H9 (cell line): ENCODE measurements around the gene SCARF1. TPM values are rescaled to one million over a fixed set of nuclear protein-coding genes. Genes with fewer than 3 reads are reported as not detected.

Experiments
- DNase-seq: peaks from one replicate; pipeline ENCODE4 v3.0.0-alpha.2; 2017
- H2AFZ ChIP-seq: one replicate; pipeline ENCODE4 v1.6.1; 2013; ENCODE audit warnings: mild to moderate bottlenecking, low read length, control low read depth, moderate library complexity
- H2AK5ac ChIP-seq: 2 replicates; pipeline ENCODE4 v1.6.1; 2013; ENCODE audit warnings: low read length, control low read depth, mixed read lengths; ENCODE audit not compliant: insufficient read length
- H2BK120ac ChIP-seq: one replicate; pipeline ENCODE4 v1.6.1; 2013; ENCODE audit warnings: low read depth, mild to moderate bottlenecking, low read length, control low read depth, inconsistent platforms; ENCODE audit not compliant: poor library complexity, severe bottlenecking
- H2BK12ac ChIP-seq: 2 replicates; pipeline ENCODE4 v1.6.1; 2013; ENCODE audit warnings: low read length, control low read depth, mixed read lengths, low read depth; ENCODE audit not compliant: insufficient read length
- H2BK15ac ChIP-seq: 2 replicates; pipeline ENCODE4 v1.6.1; 2013; ENCODE audit warnings: low read depth, low read length, control low read depth
- H2BK20ac ChIP-seq: one replicate; pipeline ENCODE4 v1.6.1; 2013; ENCODE audit warnings: low read depth, mild to moderate bottlenecking, low read length, control low read depth, inconsistent platforms; ENCODE audit not compliant: poor library complexity, severe bottlenecking
- H2BK5ac ChIP-seq: 2 replicates; pipeline ENCODE4 v1.6.1; 2013; ENCODE audit warnings: low read length, control low read depth, mixed read lengths; ENCODE audit not compliant: insufficient read length
- H3K14ac ChIP-seq: 2 replicates; pipeline ENCODE4 v1.6.1; 2013; ENCODE audit warnings: low read length, control low read depth; ENCODE audit not compliant: insufficient read depth
- H3K18ac ChIP-seq: 2 replicates; pipeline ENCODE4 v1.6.1; 2013; ENCODE audit warnings: low read depth, mild to moderate bottlenecking, mixed read lengths, low read length, control low read depth; ENCODE audit not compliant: insufficient read length
- H3K23ac ChIP-seq: 2 replicates; pipeline ENCODE4 v1.6.1; 2013; ENCODE audit warnings: low read length, control low read depth, mixed read lengths, low read depth; ENCODE audit not compliant: insufficient read length
- H3K23me2 ChIP-seq: 2 replicates; pipeline ENCODE4 v1.6.1; 2013; ENCODE audit warnings: low read depth, mild to moderate bottlenecking, mixed read lengths, low read length, control low read depth; ENCODE audit not compliant: insufficient read length, poor library complexity, severe bottlenecking
- H3K27ac ChIP-seq: 2 replicates; pipeline ENCODE4 v1.5.1; 2013; ENCODE audit warnings: low read length, control low read depth, mixed read lengths, low read depth; ENCODE audit not compliant: insufficient read length
- H3K27me3 ChIP-seq: 2 replicates; pipeline ENCODE4 v1.6.1; 2013; ENCODE audit warnings: low read length, control low read depth, inconsistent platforms; ENCODE audit not compliant: insufficient read depth
- H3K4ac ChIP-seq: 2 replicates; pipeline ENCODE4 v1.6.1; 2013; ENCODE audit warnings: low read depth, mild to moderate bottlenecking, control low read depth, inconsistent platforms, low read length, moderate library complexity
- H3K4me1 ChIP-seq: 2 replicates; pipeline ENCODE4 v1.6.1; 2013; ENCODE audit warnings: low read length, control low read depth, inconsistent platforms; ENCODE audit not compliant: insufficient read depth
- H3K4me2 ChIP-seq: 2 replicates; pipeline ENCODE4 v1.6.1; 2013; ENCODE audit warnings: low read length, control low read depth, mixed read lengths; ENCODE audit not compliant: insufficient read length, insufficient read depth
- H3K56ac ChIP-seq: 2 replicates; pipeline ENCODE4 v1.6.1; 2013; ENCODE audit warnings: low read depth, mild to moderate bottlenecking, mixed read lengths, low read length, control low read depth; ENCODE audit not compliant: insufficient read length
- H3K79me1 ChIP-seq: 2 replicates; pipeline ENCODE4 v1.6.1; 2013; ENCODE audit warnings: low read depth, mild to moderate bottlenecking, moderate library complexity, low read length, control low read depth, inconsistent platforms; ENCODE audit not compliant: insufficient read depth, poor library complexity, severe bottlenecking
- H3K79me2 ChIP-seq: 2 replicates; pipeline ENCODE4 v1.6.1; 2013; ENCODE audit warnings: low read length, control low read depth, inconsistent platforms; ENCODE audit not compliant: insufficient read depth
- H3K9ac ChIP-seq: 2 replicates; pipeline ENCODE4 v1.6.1; 2013; ENCODE audit warnings: low read length, control low read depth, mixed read lengths; ENCODE audit not compliant: insufficient read length; ENCODE audit errors: extremely low read depth
- H3K9me3 ChIP-seq: one replicate; pipeline ENCODE4 v1.6.1; 2013; ENCODE audit warnings: low read depth, low read length, inconsistent platforms; ENCODE audit not compliant: control insufficient read depth
- H3T11ph ChIP-seq: one replicate; pipeline ENCODE4 v1.6.1; 2013; ENCODE audit warnings: mild to moderate bottlenecking, low read length, control low read depth, inconsistent platforms
- H4K20me1 ChIP-seq: one replicate; pipeline ENCODE4 v1.6.1; 2013; ENCODE audit not compliant: control insufficient read depth, insufficient read length, insufficient read depth
- H4K5ac ChIP-seq: 2 replicates; pipeline ENCODE4 v1.6.1; 2013; ENCODE audit warnings: low read depth, mild to moderate bottlenecking, mixed read lengths, low read length, control low read depth; ENCODE audit not compliant: insufficient read length
- H4K8ac ChIP-seq: replicated peaks from 2 replicates; pipeline ENCODE4 v1.6.1; 2013; ENCODE audit warnings: low read length, control low read depth, mixed read lengths, low read depth; ENCODE audit not compliant: insufficient read length
- H4K91ac ChIP-seq: 2 replicates; pipeline ENCODE4 v1.6.1; 2013; ENCODE audit warnings: low read depth, mild to moderate bottlenecking, moderate library complexity, mixed read lengths, low read length, control low read depth; ENCODE audit not compliant: insufficient read length
- H3K27ac Mint-ChIP-seq, 3 experiments: 2 replicates in 2 of 3; 3 replicates in 1 of 3; pipeline ENCODE4 v1.8.0; 2020 to 2021; ENCODE audit warnings: mixed read lengths in 3 of 3, mild to moderate bottlenecking in 1 of 3, moderate library complexity in 1 of 3
- H3K27me3 Mint-ChIP-seq: 2 replicates; pipeline ENCODE4 v1.8.0; 2021; ENCODE audit warnings: low read depth, mild to moderate bottlenecking, moderate library complexity, mixed read lengths
- H3K36me3 Mint-ChIP-seq, 3 experiments: 2 replicates in 2 of 3; 3 replicates in 1 of 3; pipeline ENCODE4 v1.8.0; 2020 to 2021; ENCODE audit warnings: low read depth in 3 of 3, mixed read lengths in 3 of 3; ENCODE audit not compliant: insufficient read depth in 1 of 3
- H3K4me1 Mint-ChIP-seq, 2 experiments: 2 replicates each; pipeline ENCODE4 v1.8.0; 2020; ENCODE audit warnings: mixed read lengths in 2 of 2
- H3K4me3 Mint-ChIP-seq, 2 experiments: 2 replicates in 1 of 2; 3 replicates in 1 of 2; pipeline ENCODE4 v1.8.0; 2020 to 2021; ENCODE audit warnings: mild to moderate bottlenecking in 2 of 2, mixed read lengths in 2 of 2, moderate library complexity in 1 of 2
- H3K9me3 Mint-ChIP-seq, 2 experiments: 2 replicates in 1 of 2; 3 replicates in 1 of 2; pipeline ENCODE4 v1.8.0; 2020; ENCODE audit warnings: mild to moderate bottlenecking in 2 of 2, mixed read lengths in 2 of 2, moderate library complexity in 1 of 2
- CTCF ChIP-seq: fragments of 200-600 bp; sonication (generic); conservative IDR thresholded peaks from 3 replicates; pipeline ENCODE4 v1.8.0; 2021; ENCODE audit warnings: antibody characterized with exemption, mild to moderate bottlenecking
- WGBS: extraction: QIAGEN DNeasy Blood & Tissue Kit; methylation state at CpG from one replicate; pipeline ENCODE4 v1.1.7; 2013; ENCODE audit warnings: missing lambda C conversion rate, low lambda C conversion rate, mixed read lengths; ENCODE audit not compliant: insufficient read length; ENCODE audit errors: extremely low coverage; 5-methylcytosine and 5-hydroxymethylcytosine counted together
- total RNA-seq: library from RNA; stranded (reverse); gene quantifications from 2 replicates; pipeline ENCODE4 v1.2.1, GENCODE V29; 2021

Gene SCARF1
- total RNA-seq, 1 experiment from 2014 or later = 2.4 TPM

GRCh38 chr17:1617620-1618174 is 27.8 kb downstream of the SCARF1 start:
- no peaks in the 10 kb centered on the region; the same call in 1 of the 2 replicates for H3K79me2 ChIP-seq
- no peaks in the 10 kb centered on the region for H3K27me3 ChIP-seq
- H4K8ac ChIP-seq = no peak overlapping the region
- no peak for DNase-seq
- H3K23ac ChIP-seq = no peak overlapping the region
- no peak overlapping the region for H3K27ac ChIP-seq
- no peak overlapping the region for H4K5ac ChIP-seq
- WGBS = no CpG with 5 or more reads among the region's 20 CpGs
- H3K18ac ChIP-seq = no peak overlapping the region
- H3K23me2 ChIP-seq = no peaks in the 10 kb centered on the region
- no peaks in the 10 kb centered on the region for H3K9me3 ChIP-seq
- Mint-ChIP-seq H3K4me1 (peaks cover 6% of the 10 kb centered on the region in 2 experiments), H3K27ac (peak overlapping the region in 1 of 3 experiments; percentile 69; a peak in 3 of 7 replicates), H3K9me3 (no peaks in the 10 kb centered on the region), H3K4me3 (no peak overlapping the region), H3K36me3 (peaks cover 7 to 10% (median 7%) of the 10 kb centered on the region in 3 experiments; a peak in 6 of 7 replicates), H3K27me3 (no peaks in the 10 kb centered on the region)
- no peak overlapping the region for H2BK15ac ChIP-seq
- no peak overlapping the region for H2BK120ac ChIP-seq
- H3K79me1 ChIP-seq = no peaks in the 10 kb centered on the region
- H4K91ac ChIP-seq = no peak overlapping the region
- no peak for TF ChIP-seq CTCF
- H3K4me1 ChIP-seq = no peaks in the 10 kb centered on the region
- no peak overlapping the region for H2BK12ac ChIP-seq
- H2BK20ac ChIP-seq = no peak overlapping the region
- H3K9ac ChIP-seq = no peak overlapping the region
- H2AFZ ChIP-seq = no peak overlapping the region
- no peak overlapping the region for H2AK5ac ChIP-seq
- H4K20me1 ChIP-seq = no peaks in the 10 kb centered on the region
- H2BK5ac ChIP-seq = no peak overlapping the region
- H3T11ph ChIP-seq = no peak overlapping the region
- H3K4me2 ChIP-seq = no peak overlapping the region
- H3K14ac ChIP-seq = no peak overlapping the region; the same call in 1 of the 2 replicates
- no peak overlapping the region for H3K4ac ChIP-seq
- no peak overlapping the region for H3K56ac ChIP-seq
